AG10803 (cell line): ENCODE measurements around the gene NRXN2.
A peak's percentile ranks its signal among the peaks of the same experiment; 100 is the strongest.

ENCODE experiments used
- DNase-seq: peaks from one replicate; pipeline ENCODE4 v3.0.0; 2010; ENCODE audit warnings: low read depth
- H3K4me3 ChIP-seq: 2 replicates; pipeline ENCODE4 v1.5.1; 2011; ENCODE audit warnings: mild to moderate bottlenecking, low read length, control low read depth
- CTCF ChIP-seq: conservative IDR thresholded peaks from 2 replicates; pipeline ENCODE4 v1.5.1; 2011; ENCODE audit warnings: mild to moderate bottlenecking, low read length, control low read depth, inconsistent platforms

The NRXN2 gene

GRCh38 chr11:64723117-64723906, at the start of gene NRXN2:
TSS of gene NRXN2 (minus strand) at chr11:64723197. CDS start at chr11:64713699, 9,498 bp downstream.
- H3K4me3 ChIP-seq: peak within 1 kb of the TSS; percentile 64
- peak; percentile 78 for TF ChIP-seq CTCF
- peak; percentile 78 for DNase-seq

GRCh38 chr11:64772303-64773018, 49.5 kb upstream of the NRXN2 start:
- no peak overlapping the region for H3K4me3 ChIP-seq
- no peak for DNase-seq
- TF ChIP-seq CTCF: no peak

GRCh38 chr11:64771861-64772260, 48.9 kb upstream of the NRXN2 start:
- TF ChIP-seq CTCF: no peak
- no peak overlapping the region for H3K4me3 ChIP-seq
- no peak for DNase-seq

- H3K4me3 ChIP-seq: no peak overlapping the region
- DNase-seq: no peak
- TF ChIP-seq CTCF: no peak
Measured at GRCh38 chr11:64770120-64770519, 47.1 kb upstream of the NRXN2 start.

- TF ChIP-seq CTCF: no peak
- no peak for DNase-seq
- H3K4me3 ChIP-seq: no peak overlapping the region
Measured at GRCh38 chr11:64769283-64769682, 46.3 kb upstream of the NRXN2 start.

- no peak for DNase-seq
- TF ChIP-seq CTCF: no peak
- H3K4me3 ChIP-seq: no peak overlapping the region
Measured at GRCh38 chr11:64768300-64768694, 45.3 kb upstream of the NRXN2 start.
